ENCODE results near the gene ANO10.

GRCh38 chr3:43370293-43370980, 251.4 kb downstream of the ANO10 start:
- TF ChIP-seq, protein P1, sequence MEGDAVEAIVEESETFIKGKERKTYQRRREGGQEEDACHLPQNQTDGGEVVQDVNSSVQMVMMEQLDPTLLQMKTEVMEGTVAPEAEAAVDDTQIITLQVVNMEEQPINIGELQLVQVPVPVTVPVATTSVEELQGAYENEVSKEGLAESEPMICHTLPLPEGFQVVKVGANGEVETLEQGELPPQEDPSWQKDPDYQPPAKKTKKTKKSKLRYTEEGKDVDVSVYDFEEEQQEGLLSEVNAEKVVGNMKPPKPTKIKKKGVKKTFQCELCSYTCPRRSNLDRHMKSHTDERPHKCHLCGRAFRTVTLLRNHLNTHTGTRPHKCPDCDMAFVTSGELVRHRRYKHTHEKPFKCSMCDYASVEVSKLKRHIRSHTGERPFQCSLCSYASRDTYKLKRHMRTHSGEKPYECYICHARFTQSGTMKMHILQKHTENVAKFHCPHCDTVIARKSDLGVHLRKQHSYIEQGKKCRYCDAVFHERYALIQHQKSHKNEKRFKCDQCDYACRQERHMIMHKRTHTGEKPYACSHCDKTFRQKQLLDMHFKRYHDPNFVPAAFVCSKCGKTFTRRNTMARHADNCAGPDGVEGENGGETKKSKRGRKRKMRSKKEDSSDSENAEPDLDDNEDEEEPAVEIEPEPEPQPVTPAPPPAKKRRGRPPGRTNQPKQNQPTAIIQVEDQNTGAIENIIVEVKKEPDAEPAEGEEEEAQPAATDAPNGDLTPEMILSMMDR (IDR thresholded peaks at IDR 0.05), result no peak
- TF ChIP-seq EZH2 (IDR thresholded peaks at IDR 0.05; ENCODE audit: borderline replicate concordance, insufficient read depth, low read depth, low read length, poor library complexity, severe bottlenecking), result no peak

All from B cell (primary cell).